Measurements from ENCODE around the gene IRF9.

GRCh38 chr14:24130380-24130716 is 30.7 kb upstream of the IRF9 start, which contains the start of gene FITM1:
- TF ChIP-seq CTCF (IDR thresholded peaks at IDR 0.05; ENCODE audit: insufficient read depth, low read length), result no peak
- TF ChIP-seq POLR2AphosphoS5 (IDR thresholded peaks at IDR 0.05; ENCODE audit: low read depth), result no peak
- no peak for TF ChIP-seq GABPA (IDR thresholded peaks at IDR 0.05; ENCODE audit: low read depth)
- TF ChIP-seq, protein P1, sequence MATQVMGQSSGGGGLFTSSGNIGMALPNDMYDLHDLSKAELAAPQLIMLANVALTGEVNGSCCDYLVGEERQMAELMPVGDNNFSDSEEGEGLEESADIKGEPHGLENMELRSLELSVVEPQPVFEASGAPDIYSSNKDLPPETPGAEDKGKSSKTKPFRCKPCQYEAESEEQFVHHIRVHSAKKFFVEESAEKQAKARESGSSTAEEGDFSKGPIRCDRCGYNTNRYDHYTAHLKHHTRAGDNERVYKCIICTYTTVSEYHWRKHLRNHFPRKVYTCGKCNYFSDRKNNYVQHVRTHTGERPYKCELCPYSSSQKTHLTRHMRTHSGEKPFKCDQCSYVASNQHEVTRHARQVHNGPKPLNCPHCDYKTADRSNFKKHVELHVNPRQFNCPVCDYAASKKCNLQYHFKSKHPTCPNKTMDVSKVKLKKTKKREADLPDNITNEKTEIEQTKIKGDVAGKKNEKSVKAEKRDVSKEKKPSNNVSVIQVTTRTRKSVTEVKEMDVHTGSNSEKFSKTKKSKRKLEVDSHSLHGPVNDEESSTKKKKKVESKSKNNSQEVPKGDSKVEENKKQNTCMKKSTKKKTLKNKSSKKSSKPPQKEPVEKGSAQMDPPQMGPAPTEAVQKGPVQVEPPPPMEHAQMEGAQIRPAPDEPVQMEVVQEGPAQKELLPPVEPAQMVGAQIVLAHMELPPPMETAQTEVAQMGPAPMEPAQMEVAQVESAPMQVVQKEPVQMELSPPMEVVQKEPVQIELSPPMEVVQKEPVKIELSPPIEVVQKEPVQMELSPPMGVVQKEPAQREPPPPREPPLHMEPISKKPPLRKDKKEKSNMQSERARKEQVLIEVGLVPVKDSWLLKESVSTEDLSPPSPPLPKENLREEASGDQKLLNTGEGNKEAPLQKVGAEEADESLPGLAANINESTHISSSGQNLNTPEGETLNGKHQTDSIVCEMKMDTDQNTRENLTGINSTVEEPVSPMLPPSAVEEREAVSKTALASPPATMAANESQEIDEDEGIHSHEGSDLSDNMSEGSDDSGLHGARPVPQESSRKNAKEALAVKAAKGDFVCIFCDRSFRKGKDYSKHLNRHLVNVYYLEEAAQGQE (IDR thresholded peaks at IDR 0.05; ENCODE audit: insufficient replicate concordance, low read depth), result no peak
- no peak for TF ChIP-seq SPI1 (IDR thresholded peaks at IDR 0.05; ENCODE audit: borderline replicate concordance, low read depth)

Data from HL-60 (cell line).